SK-N-MC (cell line): ENCODE results near the gene PADI6.

ENCODE experiments used
- EZH2 ChIP-seq: fragments of 200-600 bp; sonication (generic); IDR thresholded peaks from one replicate; pipeline ENCODE4 v1.6.1; 2017; ENCODE audit warnings: antibody characterized with exemption
- POLR2AphosphoS5 ChIP-seq: IDR thresholded peaks from 2 replicates; pipeline ENCODE4 v1.6.1; 2012; ENCODE audit warnings: mild to moderate bottlenecking, low read depth, low read length, borderline replicate concordance

DNA sequence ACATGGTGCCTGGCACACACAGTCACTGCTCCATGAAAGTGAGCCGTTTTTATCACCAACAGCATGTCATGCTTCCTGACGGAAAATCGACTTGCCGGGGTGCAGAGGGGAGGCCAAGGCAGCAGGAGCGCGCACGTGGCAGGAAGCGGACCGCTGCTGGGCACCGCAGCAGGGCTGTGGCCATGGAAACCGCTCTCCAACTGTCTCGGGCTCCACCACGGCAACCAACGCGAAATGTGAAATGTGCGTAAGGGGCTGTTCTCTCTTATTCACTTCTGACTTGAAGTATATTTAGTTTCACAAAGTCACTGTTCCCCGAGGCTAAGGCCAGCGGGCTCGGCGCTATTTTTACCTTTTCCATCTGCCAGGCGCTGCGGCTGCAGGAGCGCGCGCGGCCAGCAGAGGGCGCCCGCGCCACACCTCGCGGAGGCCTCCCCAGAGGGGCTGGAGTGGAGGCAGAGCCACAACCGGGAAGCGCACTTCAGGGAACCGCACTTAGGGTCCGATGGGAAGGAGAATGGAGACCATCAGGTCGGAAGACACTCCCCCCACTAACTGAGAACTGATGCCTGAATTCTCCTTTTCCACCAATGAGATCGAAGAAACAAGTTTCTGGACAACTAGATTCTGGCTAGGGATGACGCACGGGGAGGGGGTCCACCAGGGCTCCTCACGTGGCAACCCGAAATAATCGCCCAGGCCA is 47.8 kb downstream of the PADI6 start:
- TF ChIP-seq POLR2AphosphoS5 (no peak), EZH2 (no peak)
